Neural progenitor cell (in vitro differentiated cells): Measurements from ENCODE around the gene LRRC45. TPM values are rescaled to one million over a fixed set of nuclear protein-coding genes. Genes with fewer than 3 reads are reported as not detected.

ENCODE experiments used
- DNase-seq: peaks from one replicate; pipeline ENCODE4 v3.0.0-alpha.2; 2016; ENCODE audit warnings: low spot score
- H2AFZ ChIP-seq: fragments of 200-600 bp; sonication (generic); replicated peaks from 2 replicates; pipeline ENCODE4 v1.6.1; 2016; ENCODE audit warnings: antibody characterized with exemption
- H3F3A ChIP-seq: fragments of 200-600 bp; sonication (generic); 2 replicates; pipeline ENCODE4 v1.6.1; 2016; ENCODE audit warnings: antibody characterized with exemption, low read depth
- H3K27ac ChIP-seq: fragments of 200-600 bp; sonication (generic); 2 replicates; pipeline ENCODE4 v1.5.1; 2016; ENCODE audit warnings: mild to moderate bottlenecking
- H3K27me3 ChIP-seq: fragments of 200-600 bp; sonication (generic); 2 replicates; pipeline ENCODE4 v1.6.1; 2016; ENCODE audit warnings: mild to moderate bottlenecking, moderate library complexity
- H3K36me3 ChIP-seq: fragments of 200-600 bp; sonication (generic); 2 replicates; pipeline ENCODE4 v1.5.1; 2016
- H3K4me1 ChIP-seq: fragments of 200-600 bp; sonication (generic); 2 replicates; pipeline ENCODE4 v1.6.1; 2016; ENCODE audit warnings: mixed run types
- H3K4me2 ChIP-seq: fragments of 200-600 bp; sonication (generic); 2 replicates; pipeline ENCODE4 v1.6.1; 2016
- H3K4me3 ChIP-seq: fragments of 200-600 bp; sonication (generic); 2 replicates; pipeline ENCODE4 v1.5.1; 2016
- H3K79me2 ChIP-seq: fragments of 200-600 bp; sonication (generic); 2 replicates; pipeline ENCODE4 v1.6.1; 2016; ENCODE audit warnings: low read depth
- H3K9ac ChIP-seq: fragments of 200-600 bp; sonication (generic); 2 replicates; pipeline ENCODE4 v1.6.1; 2016
- H3K9me3 ChIP-seq: fragments of 200-600 bp; sonication (generic); 2 replicates; pipeline ENCODE4 v1.5.1; 2016; ENCODE audit warnings: low read depth
- H4K20me1 ChIP-seq: fragments of 200-600 bp; sonication (generic); 2 replicates; pipeline ENCODE4 v1.6.1; 2016; ENCODE audit warnings: low read depth
- H3K27ac Mint-ChIP-seq: 3 replicates; pipeline ENCODE4 v1.8.0; 2021; ENCODE audit warnings: mixed read lengths
- H3K27me3 Mint-ChIP-seq: 2 replicates; pipeline ENCODE4 v1.8.0; 2022; ENCODE audit warnings: low read depth, mild to moderate bottlenecking, inconsistent platforms, moderate library complexity, mixed read lengths; ENCODE audit not compliant: insufficient read depth
- H3K36me3 Mint-ChIP-seq: 3 replicates; pipeline ENCODE4 v1.8.0; 2021; ENCODE audit warnings: mixed read lengths
- H3K4me1 Mint-ChIP-seq: 3 replicates; pipeline ENCODE4 v1.8.0; 2021; ENCODE audit warnings: mixed read lengths
- H3K4me3 Mint-ChIP-seq: 3 replicates; pipeline ENCODE4 v1.8.0; 2021; ENCODE audit warnings: mild to moderate bottlenecking, moderate library complexity, mixed read lengths
- H3K9me3 Mint-ChIP-seq: 3 replicates; pipeline ENCODE4 v1.8.0; 2020; ENCODE audit warnings: mixed read lengths
- EZH2 ChIP-seq: fragments of 200-600 bp; sonication (generic); IDR thresholded peaks from 2 replicates; pipeline ENCODE4 v1.6.1; 2017; ENCODE audit warnings: antibody characterized with exemption, mild to moderate bottlenecking, moderate library complexity
- EZH2phosphoT487 ChIP-seq: fragments of 200-600 bp; sonication (generic); IDR thresholded peaks from 2 replicates; pipeline ENCODE4 v1.6.1; 2017; ENCODE audit warnings: antibody characterized with exemption
- total RNA-seq: library from RNA; depleted of rRNA; stranded (reverse); fragments of >200 nt; gene quantifications from 2 replicates; pipeline ENCODE4 v1.2.3, GENCODE V29; 2015; ENCODE audit warnings: low replicate concordance
- TF ChIP-seq, protein P1 (sequence below): fragments of 200-600 bp; sonication (generic); IDR thresholded peaks from 2 replicates; pipeline ENCODE4 v1.5.1; 2017; ENCODE audit warnings: antibody characterized with exemption, mild to moderate bottlenecking

Gene LRRC45
- total RNA-seq, 1 donor from 2014 or later: 15.4 TPM

DNA sequence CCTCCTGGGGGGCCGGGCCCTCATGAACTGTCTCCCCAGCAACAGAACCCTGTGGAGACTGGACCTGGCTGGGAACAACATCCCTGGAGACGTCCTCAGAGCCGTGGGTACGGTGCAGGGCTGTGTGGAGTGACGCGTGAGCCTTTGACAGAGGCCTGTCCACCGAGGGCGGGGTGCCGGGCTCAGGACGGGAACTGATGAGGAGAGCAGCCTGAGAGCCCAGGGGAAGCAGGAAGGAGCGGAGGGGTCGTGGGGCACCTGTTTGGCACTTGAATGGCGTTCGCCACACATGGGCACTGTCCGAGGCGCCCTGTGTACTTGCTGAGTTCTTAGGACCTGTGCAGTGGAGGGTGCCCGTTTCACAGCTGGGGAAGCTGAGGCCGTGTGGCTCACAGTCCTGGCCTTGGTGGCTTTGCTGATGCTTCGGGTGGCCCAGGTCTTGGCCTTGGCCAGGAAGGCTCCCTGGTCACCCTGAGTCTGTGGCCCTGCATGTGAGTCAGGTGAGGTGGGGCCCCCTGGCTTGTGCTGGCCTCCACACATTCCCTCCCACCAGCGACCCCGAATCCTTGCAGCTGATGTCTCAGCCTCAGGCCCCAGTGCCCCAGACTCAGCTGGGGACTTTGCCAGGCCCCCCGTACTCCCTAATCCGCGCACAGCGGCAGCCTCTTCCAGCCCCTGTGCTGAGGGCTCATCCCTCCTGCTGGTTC is 2.4 kb downstream of the LRRC45 start:
- Histone ChIP-seq H3K79me2 (peaks cover 23% of the 10 kb centered on the region), H2AFZ (no peak overlapping the region), H3K9me3 (no peaks in the 10 kb centered on the region), H3K4me2 (no peak overlapping the region), H3K36me3 (no peaks in the 10 kb centered on the region), H3K27me3 (no peaks in the 10 kb centered on the region), H3K4me3 (no peak overlapping the region), H3F3A (peaks cover 18% of the 10 kb centered on the region), H4K20me1 (peaks cover 29% of the 10 kb centered on the region), H3K27ac (no peak overlapping the region), H3K4me1 (peaks cover 11% of the 10 kb centered on the region), H3K9ac (no peak overlapping the region)
- no peak for TF ChIP-seq EZH2
- TF ChIP-seq, protein P1, sequence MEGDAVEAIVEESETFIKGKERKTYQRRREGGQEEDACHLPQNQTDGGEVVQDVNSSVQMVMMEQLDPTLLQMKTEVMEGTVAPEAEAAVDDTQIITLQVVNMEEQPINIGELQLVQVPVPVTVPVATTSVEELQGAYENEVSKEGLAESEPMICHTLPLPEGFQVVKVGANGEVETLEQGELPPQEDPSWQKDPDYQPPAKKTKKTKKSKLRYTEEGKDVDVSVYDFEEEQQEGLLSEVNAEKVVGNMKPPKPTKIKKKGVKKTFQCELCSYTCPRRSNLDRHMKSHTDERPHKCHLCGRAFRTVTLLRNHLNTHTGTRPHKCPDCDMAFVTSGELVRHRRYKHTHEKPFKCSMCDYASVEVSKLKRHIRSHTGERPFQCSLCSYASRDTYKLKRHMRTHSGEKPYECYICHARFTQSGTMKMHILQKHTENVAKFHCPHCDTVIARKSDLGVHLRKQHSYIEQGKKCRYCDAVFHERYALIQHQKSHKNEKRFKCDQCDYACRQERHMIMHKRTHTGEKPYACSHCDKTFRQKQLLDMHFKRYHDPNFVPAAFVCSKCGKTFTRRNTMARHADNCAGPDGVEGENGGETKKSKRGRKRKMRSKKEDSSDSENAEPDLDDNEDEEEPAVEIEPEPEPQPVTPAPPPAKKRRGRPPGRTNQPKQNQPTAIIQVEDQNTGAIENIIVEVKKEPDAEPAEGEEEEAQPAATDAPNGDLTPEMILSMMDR: no peak
- no peak for TF ChIP-seq EZH2phosphoT487
- DNase-seq: no peak
- Mint-ChIP-seq H3K36me3 (no peaks in the 10 kb centered on the region), H3K4me1 (peaks cover 20% of the 10 kb centered on the region), H3K27ac (no peak overlapping the region), H3K9me3 (no peaks in the 10 kb centered on the region), H3K27me3 (peaks cover 4% of the 10 kb centered on the region), H3K4me3 (peak overlapping the region; percentile 30)

DNA sequence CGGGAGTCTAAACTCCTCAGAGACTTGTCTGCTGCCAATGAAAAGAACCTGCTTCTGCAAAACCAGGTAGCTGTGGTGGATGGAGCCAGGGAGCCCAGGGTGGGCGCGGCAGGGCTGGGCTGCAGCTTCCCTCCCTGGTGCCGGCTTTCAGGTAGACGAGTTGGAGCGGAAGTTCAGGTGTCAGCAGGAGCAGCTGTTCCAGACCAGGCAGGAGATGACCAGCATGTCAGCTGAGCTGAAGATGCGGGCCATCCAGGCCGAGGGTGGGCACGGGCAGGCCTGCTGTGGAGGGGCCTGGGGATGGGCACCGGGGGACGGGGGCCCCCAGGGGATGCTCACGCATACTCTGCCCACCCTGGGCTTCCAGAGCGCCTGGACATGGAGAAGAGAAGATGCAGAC is 5.1 kb downstream of the LRRC45 start:
- H3K36me3 ChIP-seq: no peaks in the 10 kb centered on the region
- no peak overlapping the region for H3K27ac ChIP-seq
- H3K27me3 Mint-ChIP-seq: peaks cover 12% of the 10 kb centered on the region
- H3K4me3 Mint-ChIP-seq: no peak overlapping the region
- H3K36me3 Mint-ChIP-seq: no peaks in the 10 kb centered on the region
- DNase-seq: no peak
- no peak for TF ChIP-seq EZH2
- TF ChIP-seq, protein P1: no peak
- no peak for TF ChIP-seq EZH2phosphoT487
- H3F3A ChIP-seq: peaks cover 18% of the 10 kb centered on the region
- H3K4me1 ChIP-seq: peaks cover 12% of the 10 kb centered on the region
- peaks cover 9% of the 10 kb centered on the region for H3K27me3 ChIP-seq
- no peak overlapping the region for H3K27ac Mint-ChIP-seq
- H3K9me3 ChIP-seq: no peaks in the 10 kb centered on the region
- no peak overlapping the region for H3K4me2 ChIP-seq
- H3K9ac ChIP-seq: no peak overlapping the region
- H3K79me2 ChIP-seq: peaks cover 11% of the 10 kb centered on the region
- H4K20me1 ChIP-seq: peaks cover 21% of the 10 kb centered on the region
- no peak overlapping the region for H2AFZ ChIP-seq
- H3K9me3 Mint-ChIP-seq: no peaks in the 10 kb centered on the region
- peaks cover 12% of the 10 kb centered on the region for H3K4me1 Mint-ChIP-seq
- no peak overlapping the region for H3K4me3 ChIP-seq

DNA sequence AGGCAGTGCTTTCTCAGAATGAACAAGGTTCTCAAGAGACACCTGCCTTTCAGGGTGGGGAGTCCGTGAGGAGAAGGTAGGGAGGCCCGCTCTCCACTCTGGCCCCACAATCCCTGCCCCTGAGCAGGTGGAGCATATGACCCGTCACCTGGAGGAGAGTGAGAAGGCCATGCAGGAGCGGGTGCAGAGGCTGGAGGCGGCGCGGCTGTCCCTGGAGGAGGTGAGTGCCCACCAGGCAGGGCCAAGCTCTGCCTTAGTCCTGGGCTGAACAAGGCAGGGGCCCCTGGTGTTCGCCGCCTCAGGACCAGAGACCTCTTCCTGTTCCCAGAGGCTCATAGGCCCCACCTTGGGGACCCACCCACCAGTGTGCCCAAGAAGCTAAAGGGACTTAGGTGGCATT is 5.9 kb downstream of the LRRC45 start:
- no peak for TF ChIP-seq EZH2
- TF ChIP-seq, protein P1: no peak
- no peak for TF ChIP-seq EZH2phosphoT487
- H3K9me3 Mint-ChIP-seq: no peaks in the 10 kb centered on the region
- Histone ChIP-seq H3K27ac (no peak overlapping the region), H3K79me2 (peaks cover 8% of the 10 kb centered on the region), H3K9me3 (no peaks in the 10 kb centered on the region), H3K4me1 (peaks cover 10% of the 10 kb centered on the region), H3F3A (peaks cover 18% of the 10 kb centered on the region), H3K4me3 (no peak overlapping the region), H3K36me3 (no peaks in the 10 kb centered on the region), H3K4me2 (no peak overlapping the region), H3K27me3 (peaks cover 9% of the 10 kb centered on the region), H2AFZ (no peak overlapping the region), H4K20me1 (peaks cover 26% of the 10 kb centered on the region), H3K9ac (no peak overlapping the region)
- no peak overlapping the region for H3K27ac Mint-ChIP-seq
- no peaks in the 10 kb centered on the region for H3K36me3 Mint-ChIP-seq
- no peak overlapping the region for H3K4me3 Mint-ChIP-seq
- no peak for DNase-seq
- peaks cover 10% of the 10 kb centered on the region for H3K4me1 Mint-ChIP-seq
- H3K27me3 Mint-ChIP-seq: peaks cover 12% of the 10 kb centered on the region
